HepG2 (cell line): ENCODE measurements around the gene TSGA10. TPM values are rescaled to one million over a fixed set of nuclear protein-coding genes. Genes with fewer than 3 reads are reported as not detected.
A peak's percentile ranks its signal among the peaks of the same experiment; 100 is the strongest.

ENCODE experiments used
- BRD4 ChIP-seq: sonication (generic); formaldehyde crosslinking; IDR thresholded peaks from 2 replicates; pipeline ENCODE4 v1.4.0; 2020; ENCODE audit warnings: missing genetic modification reagents
- CC2D1A ChIP-seq: sonication (generic); formaldehyde crosslinking; IDR thresholded peaks from 2 replicates; pipeline ENCODE4 v1.8.1; 2023; ENCODE audit warnings: mild to moderate bottlenecking, missing genetic modification reagents
- HDAC2 ChIP-seq: sonication (generic); formaldehyde crosslinking; IDR thresholded peaks from 2 replicates; pipeline ENCODE4 v1.4.0; 2020; ENCODE audit warnings: missing genetic modification reagents
- HDAC6 ChIP-seq: fragments of 200-600 bp; sonication (generic); IDR thresholded peaks from 2 replicates; pipeline ENCODE4 v1.7.0; 2017; ENCODE audit warnings: mild to moderate bottlenecking, antibody characterized with exemption, low read length, low read depth
- KDM2A ChIP-seq: sonication (generic); formaldehyde crosslinking; IDR thresholded peaks from 2 replicates; pipeline ENCODE4 v1.4.0; 2020; ENCODE audit warnings: low read depth, missing genetic modification reagents, borderline replicate concordance
- KDM6A ChIP-seq: IDR thresholded peaks from 2 replicates; pipeline ENCODE4 v1.6.1; 2016; ENCODE audit warnings: low read depth
- MLLT10 ChIP-seq: sonication (generic); formaldehyde crosslinking; IDR thresholded peaks from 2 replicates; pipeline ENCODE4 v1.4.0; 2020; ENCODE audit warnings: missing genetic modification reagents
- POLR2A ChIP-seq, 2 experiments: IDR thresholded peaks; 2 replicates each; pipeline ENCODE4 v1.6.1; 2011; ENCODE audit warnings: low read depth in 2 of 2, low read length in 2 of 2, mild to moderate bottlenecking in 1 of 2, moderate library complexity in 1 of 2; ENCODE audit not compliant: insufficient read depth in 1 of 2
- RBM22 ChIP-seq: fragments of 200-400 bp; formaldehyde crosslinking; optimal IDR thresholded peaks from 2 replicates; pipeline ENCODE3; 2017; ENCODE audit warnings: mild to moderate bottlenecking, low read length, moderate library complexity
- RFX5 ChIP-seq: IDR thresholded peaks from 2 replicates; pipeline ENCODE4 v1.6.1; 2011; ENCODE audit warnings: low read depth, low read length, improper control_type of control experiment
- TOE1 ChIP-seq: sonication (generic); formaldehyde crosslinking; IDR thresholded peaks from 2 replicates; pipeline ENCODE4 v1.4.0; 2020; ENCODE audit warnings: mild to moderate bottlenecking, missing genetic modification reagents
- WIZ ChIP-seq: sonication (generic); formaldehyde crosslinking; IDR thresholded peaks from 2 replicates; pipeline ENCODE4 v1.5.1; 2020; ENCODE audit warnings: mild to moderate bottlenecking, missing genetic modification reagents
- ZEB1 ChIP-seq: IDR thresholded peaks from 2 replicates; pipeline ENCODE4 v1.6.1; 2012; ENCODE audit warnings: mild to moderate bottlenecking, low read depth, inconsistent platforms; ENCODE audit not compliant: insufficient replicate concordance
- ZFP37 ChIP-seq: sonication (generic); formaldehyde crosslinking; IDR thresholded peaks from 2 replicates; pipeline ENCODE4 v1.4.0; 2020; ENCODE audit warnings: missing genetic modification reagents, borderline replicate concordance
- ZNF138 ChIP-seq: sonication (generic); formaldehyde crosslinking; IDR thresholded peaks from 2 replicates; pipeline ENCODE4 v1.5.0; 2020; ENCODE audit warnings: mild to moderate bottlenecking, low read depth, missing genetic modification reagents
- ZNF563 ChIP-seq: sonication (generic); formaldehyde crosslinking; IDR thresholded peaks from 2 replicates; pipeline ENCODE4 v1.8.0; 2022; ENCODE audit warnings: mild to moderate bottlenecking, moderate library complexity, missing genetic modification reagents
- ZNF790 ChIP-seq: sonication (generic); formaldehyde crosslinking; IDR thresholded peaks from 2 replicates; pipeline ENCODE4 v1.8.0; 2022; ENCODE audit warnings: missing genetic modification reagents, mild to moderate bottlenecking, borderline replicate concordance
- ZSCAN9 ChIP-seq: IDR thresholded peaks from 2 replicates; pipeline ENCODE4 v1.6.1; 2016; ENCODE audit warnings: borderline replicate concordance
- polyA plus RNA-seq, 8 experiments: library from polyadenylated mRNA; depleted of rRNA in 3 of 8; stranded (reverse) in 7 of 8; unstranded in 1 of 8; fragments of >200 nt; fragmentation: Illumina TruSeq in 4 of 8; extraction: Trizol in 4 of 8; gene quantifications; 2 replicates each; pipeline versions ENCODE4 v1.2.1 to v1.2.3, GENCODE V29; 2011 to 2016; ENCODE audit warnings: low read depth in 4 of 8, missing spikeins in 1 of 8, mixed read lengths in 1 of 8; ENCODE audit not compliant: insufficient read depth in 1 of 8
- total RNA-seq, 5 experiments: library from RNA; depleted of rRNA; stranded (reverse); fragments of >200 nt; fragmentation: Illumina TruSeq; extraction: Trizol; gene quantifications; 2 replicates each; pipeline ENCODE4 v1.2.3, GENCODE V29; 2016; ENCODE audit warnings: low read depth in 1 of 5
- TF ChIP-seq, protein P1 (sequence below): sonication (generic); formaldehyde crosslinking; IDR thresholded peaks from 2 replicates; pipeline ENCODE4 v1.8.1; 2023; ENCODE audit warnings: mild to moderate bottlenecking, missing genetic modification reagents
- TF ChIP-seq, protein P2 (sequence below): conservative IDR thresholded peaks from 2 replicates; pipeline ENCODE4 v1.6.1; 2018; ENCODE audit warnings: missing genetic modification reagents
- TF ChIP-seq, protein P3 (sequence below): sonication (generic); formaldehyde crosslinking; IDR thresholded peaks from 2 replicates; pipeline ENCODE4 v1.9.0; 2021; ENCODE audit warnings: missing genetic modification reagents, mild to moderate bottlenecking, borderline replicate concordance
- TF ChIP-seq, protein P4 (sequence below): IDR thresholded peaks from 2 replicates; pipeline ENCODE4 v1.6.1; 2016; ENCODE audit warnings: control low read depth

The TSGA10 gene
- total and polyA plus RNA-seq, 2 of the 13 experiments (the other 11 are each of a cell fraction or from before 2014, with no cell fraction given), result 4.7 to 13.1 TPM

DNA sequence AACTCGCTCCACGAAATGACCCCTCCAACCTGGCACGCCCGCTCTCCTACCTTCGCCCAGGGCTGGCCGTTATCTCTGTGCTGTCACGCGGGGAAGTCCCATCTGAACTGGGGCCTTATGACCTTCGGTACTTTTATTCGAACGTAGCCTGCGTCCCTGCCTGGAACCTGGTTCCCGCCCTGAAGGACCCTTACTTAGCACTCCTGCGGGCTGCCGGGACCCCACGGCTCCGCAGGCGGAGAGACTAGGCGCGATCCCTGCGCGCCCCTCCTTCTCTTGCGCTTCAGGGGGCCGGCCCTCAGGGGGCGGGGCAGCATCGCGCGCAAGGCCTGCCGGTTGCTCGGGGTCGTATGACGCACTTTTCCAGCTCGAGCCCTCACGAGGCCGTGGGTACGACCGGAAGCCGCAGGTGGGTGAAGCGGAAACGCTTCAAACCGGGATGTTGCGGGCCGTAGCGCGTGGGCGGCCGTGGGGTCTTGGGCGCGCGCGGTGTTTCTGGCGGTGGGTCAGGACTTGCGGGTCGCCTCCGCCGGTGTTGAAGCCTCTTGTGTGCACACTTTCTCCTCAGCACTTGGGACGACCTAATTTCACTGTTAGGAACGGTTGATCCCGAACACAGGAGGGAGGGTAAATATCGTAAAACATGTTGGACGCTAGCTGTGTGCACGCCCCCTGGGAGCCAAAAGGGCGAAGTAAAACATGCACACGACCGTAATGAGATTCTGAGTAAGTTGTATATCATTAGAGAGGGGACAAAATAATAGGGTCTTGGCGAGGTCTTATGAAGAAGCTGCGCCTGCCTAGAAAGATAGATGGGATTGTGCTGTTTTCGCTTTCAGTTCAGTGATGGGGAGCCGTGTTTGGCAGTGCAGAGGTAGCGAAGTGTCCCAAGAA, at the start of gene TSGA10, which contains the start of gene LIPT1 (continued):
- TF ChIP-seq WIZ (CRISPR knock-in tag) (peak; percentile 92), KDM2A (peak; percentile 99), RFX5 (peak; percentile 59; the same call in 1 of the 2 replicates), ZNF138 (CRISPR knock-in tag) (peak; percentile 99), ZNF563 (CRISPR knock-in tag) (peak; percentile 97), ZNF790 (CRISPR knock-in tag) (peak; percentile 74), HDAC6 (no peak), CC2D1A (CRISPR knock-in tag) (0 out of 2 replicates have a peak, but pooled peaks have one; percentile 90), BRD4 (0 out of 2 replicates have a peak, but pooled peaks have one; percentile 83), MLLT10 (0 out of 2 replicates have a peak, but pooled peaks have one; percentile 42), ZFP37 (peak; percentile 76; the same call in 1 of the 2 replicates), KDM6A (CRISPR knock-in tag) (no peak), ZSCAN9 (CRISPR knock-in tag) (peak; percentile 98), POLR2A (IDR thresholded peaks at IDR 0.05; ENCODE audit: insufficient read depth in 1 of 2, low read depth in 2 of 2, low read length in 2 of 2) (peak; percentile 93 to 99), TOE1 (CRISPR knock-in tag) (peak; percentile 98), ZEB1 (peak; percentile 89), RBM22 (peak; percentile 78), HDAC2 (CRISPR knock-in tag) (peak; percentile 96)
- TF ChIP-seq, protein P1, sequence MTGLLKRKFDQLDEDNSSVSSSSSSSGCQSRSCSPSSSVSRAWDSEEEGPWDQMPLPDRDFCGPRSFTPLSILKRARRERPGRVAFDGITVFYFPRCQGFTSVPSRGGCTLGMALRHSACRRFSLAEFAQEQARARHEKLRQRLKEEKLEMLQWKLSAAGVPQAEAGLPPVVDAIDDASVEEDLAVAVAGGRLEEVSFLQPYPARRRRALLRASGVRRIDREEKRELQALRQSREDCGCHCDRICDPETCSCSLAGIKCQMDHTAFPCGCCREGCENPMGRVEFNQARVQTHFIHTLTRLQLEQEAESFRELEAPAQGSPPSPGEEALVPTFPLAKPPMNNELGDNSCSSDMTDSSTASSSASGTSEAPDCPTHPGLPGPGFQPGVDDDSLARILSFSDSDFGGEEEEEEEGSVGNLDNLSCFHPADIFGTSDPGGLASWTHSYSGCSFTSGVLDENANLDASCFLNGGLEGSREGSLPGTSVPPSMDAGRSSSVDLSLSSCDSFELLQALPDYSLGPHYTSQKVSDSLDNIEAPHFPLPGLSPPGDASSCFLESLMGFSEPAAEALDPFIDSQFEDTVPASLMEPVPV (CRISPR knock-in tag), result peak; percentile 100
- TF ChIP-seq, protein P2, sequence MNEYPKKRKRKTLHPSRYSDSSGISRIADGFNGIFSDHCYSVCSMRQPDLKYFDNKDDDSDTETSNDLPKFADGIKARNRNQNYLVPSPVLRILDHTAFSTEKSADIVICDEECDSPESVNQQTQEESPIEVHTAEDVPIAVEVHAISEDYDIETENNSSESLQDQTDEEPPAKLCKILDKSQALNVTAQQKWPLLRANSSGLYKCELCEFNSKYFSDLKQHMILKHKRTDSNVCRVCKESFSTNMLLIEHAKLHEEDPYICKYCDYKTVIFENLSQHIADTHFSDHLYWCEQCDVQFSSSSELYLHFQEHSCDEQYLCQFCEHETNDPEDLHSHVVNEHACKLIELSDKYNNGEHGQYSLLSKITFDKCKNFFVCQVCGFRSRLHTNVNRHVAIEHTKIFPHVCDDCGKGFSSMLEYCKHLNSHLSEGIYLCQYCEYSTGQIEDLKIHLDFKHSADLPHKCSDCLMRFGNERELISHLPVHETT (CRISPR knock-in tag), result peak; percentile 98
- TF ChIP-seq, protein P3, sequence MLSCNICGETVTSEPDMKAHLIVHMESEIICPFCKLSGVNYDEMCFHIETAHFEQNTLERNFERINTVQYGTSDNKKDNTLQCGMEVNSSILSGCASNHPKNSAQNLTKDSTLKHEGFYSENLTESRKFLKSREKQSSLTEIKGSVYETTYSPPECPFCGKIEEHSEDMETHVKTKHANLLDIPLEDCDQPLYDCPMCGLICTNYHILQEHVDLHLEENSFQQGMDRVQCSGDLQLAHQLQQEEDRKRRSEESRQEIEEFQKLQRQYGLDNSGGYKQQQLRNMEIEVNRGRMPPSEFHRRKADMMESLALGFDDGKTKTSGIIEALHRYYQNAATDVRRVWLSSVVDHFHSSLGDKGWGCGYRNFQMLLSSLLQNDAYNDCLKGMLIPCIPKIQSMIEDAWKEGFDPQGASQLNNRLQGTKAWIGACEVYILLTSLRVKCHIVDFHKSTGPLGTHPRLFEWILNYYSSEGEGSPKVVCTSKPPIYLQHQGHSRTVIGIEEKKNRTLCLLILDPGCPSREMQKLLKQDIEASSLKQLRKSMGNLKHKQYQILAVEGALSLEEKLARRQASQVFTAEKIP (CRISPR knock-in tag), result no peak
- TF ChIP-seq, protein P4, sequence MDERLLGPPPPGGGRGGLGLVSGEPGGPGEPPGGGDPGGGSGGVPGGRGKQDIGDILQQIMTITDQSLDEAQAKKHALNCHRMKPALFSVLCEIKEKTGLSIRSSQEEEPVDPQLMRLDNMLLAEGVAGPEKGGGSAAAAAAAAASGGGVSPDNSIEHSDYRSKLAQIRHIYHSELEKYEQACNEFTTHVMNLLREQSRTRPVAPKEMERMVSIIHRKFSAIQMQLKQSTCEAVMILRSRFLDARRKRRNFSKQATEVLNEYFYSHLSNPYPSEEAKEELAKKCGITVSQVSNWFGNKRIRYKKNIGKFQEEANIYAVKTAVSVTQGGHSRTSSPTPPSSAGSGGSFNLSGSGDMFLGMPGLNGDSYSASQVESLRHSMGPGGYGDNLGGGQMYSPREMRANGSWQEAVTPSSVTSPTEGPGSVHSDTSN (CRISPR knock-in tag), result no peak
- TF ChIP-seq, all 625 proteins: peak for 468
